ENCODE measurements around the gene OSBPL6.

- TF ChIP-seq GATA3 (IDR thresholded peaks at IDR 0.05; ENCODE audit: low read depth, low read length) (no peak), GATA2 (IDR thresholded peaks at IDR 0.05; ENCODE audit: low read depth, low read length) (no peak)
Measured at GRCh38 chr2:178205853-178206521, 11.7 kb downstream of the OSBPL6 start.

Measured in SH-SY5Y (cell line).